T-helper 2 cell treated with Interferon-gamma antibody and Interleukin-4, amounts not matched to agents 5 μg/mL and 100 μg/mL, for 36 hours (primary cell): ENCODE data around the gene WDR64.

Source experiments
- DNase-seq: peaks from one replicate; pipeline ENCODE4 v3.0.0; 2021; ENCODE audit warnings: low spot score
- H3K27ac Mint-ChIP-seq: one replicate; pipeline ENCODE4 v1.8.0; 2021; ENCODE audit warnings: mild to moderate bottlenecking, mixed read lengths
- H3K27me3 Mint-ChIP-seq: one replicate; pipeline ENCODE4 v1.8.0; 2021; ENCODE audit warnings: low read depth, mixed read lengths
- H3K36me3 Mint-ChIP-seq: one replicate; pipeline ENCODE4 v1.8.0; 2021; ENCODE audit warnings: low read depth, mixed read lengths
- H3K4me1 Mint-ChIP-seq: one replicate; pipeline ENCODE4 v1.8.0; 2021; ENCODE audit warnings: low read depth, mixed read lengths
- H3K4me3 Mint-ChIP-seq: one replicate; pipeline ENCODE4 v1.8.0; 2022; ENCODE audit warnings: mild to moderate bottlenecking, moderate library complexity, mixed read lengths
- H3K9me3 Mint-ChIP-seq: one replicate; pipeline ENCODE4 v1.8.0; 2021; ENCODE audit warnings: mixed read lengths

The WDR64 gene

DNA sequence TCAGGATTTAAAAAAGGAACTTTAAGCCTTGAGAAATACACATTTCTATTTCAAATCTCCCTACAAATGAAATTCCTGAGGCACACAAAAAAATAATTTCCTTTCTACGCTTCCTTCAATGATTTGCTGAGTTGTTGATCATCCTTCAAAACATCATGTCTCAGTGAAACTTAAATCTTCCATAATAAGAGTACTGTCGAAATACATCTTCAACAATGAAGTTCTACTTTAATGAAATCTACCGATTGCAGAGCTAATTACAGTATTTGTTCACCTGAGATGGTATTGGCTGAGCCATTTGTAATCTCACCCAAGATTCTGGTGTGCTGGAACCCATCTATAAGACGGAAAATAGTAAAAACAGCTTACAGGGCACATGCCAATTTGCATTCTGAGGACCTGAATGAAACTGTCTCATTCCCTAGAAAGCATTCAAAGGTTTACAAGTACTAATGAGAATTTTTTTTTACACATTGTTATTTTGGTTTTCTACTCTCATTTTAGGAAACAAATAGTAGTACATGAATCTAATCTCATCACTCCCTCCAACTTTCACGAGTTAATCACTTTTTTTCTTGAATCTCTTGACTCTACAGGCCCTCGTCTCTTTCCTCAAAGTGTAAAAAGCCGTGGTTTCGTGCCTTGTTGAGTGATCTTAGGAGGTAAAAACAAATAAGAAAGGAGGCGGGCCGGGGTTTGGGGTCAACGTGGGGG is 13.0 kb upstream of the WDR64 start:
- peaks cover 19% of the 10 kb centered on the region for H3K36me3 Mint-ChIP-seq
- no peaks in the 10 kb centered on the region for H3K27me3 Mint-ChIP-seq
- peak overlapping the region; percentile 76 for H3K4me3 Mint-ChIP-seq
- peak overlapping the region; percentile 93 for H3K27ac Mint-ChIP-seq
- H3K4me1 Mint-ChIP-seq = peaks cover 37% of the 10 kb centered on the region
- no peak for DNase-seq
- H3K9me3 Mint-ChIP-seq = peaks cover 9% of the 10 kb centered on the region

GRCh38 chr1:241639623-241640148 is 12.4 kb upstream of the WDR64 start:
- H3K36me3 Mint-ChIP-seq = peaks cover 14% of the 10 kb centered on the region
- peaks cover 37% of the 10 kb centered on the region for H3K4me1 Mint-ChIP-seq
- peak overlapping the region; percentile 93 for H3K27ac Mint-ChIP-seq
- DNase-seq = peak; percentile 16
- no peaks in the 10 kb centered on the region for H3K27me3 Mint-ChIP-seq
- peaks cover 9% of the 10 kb centered on the region for H3K9me3 Mint-ChIP-seq
- H3K4me3 Mint-ChIP-seq = peak overlapping the region; percentile 76

DNA sequence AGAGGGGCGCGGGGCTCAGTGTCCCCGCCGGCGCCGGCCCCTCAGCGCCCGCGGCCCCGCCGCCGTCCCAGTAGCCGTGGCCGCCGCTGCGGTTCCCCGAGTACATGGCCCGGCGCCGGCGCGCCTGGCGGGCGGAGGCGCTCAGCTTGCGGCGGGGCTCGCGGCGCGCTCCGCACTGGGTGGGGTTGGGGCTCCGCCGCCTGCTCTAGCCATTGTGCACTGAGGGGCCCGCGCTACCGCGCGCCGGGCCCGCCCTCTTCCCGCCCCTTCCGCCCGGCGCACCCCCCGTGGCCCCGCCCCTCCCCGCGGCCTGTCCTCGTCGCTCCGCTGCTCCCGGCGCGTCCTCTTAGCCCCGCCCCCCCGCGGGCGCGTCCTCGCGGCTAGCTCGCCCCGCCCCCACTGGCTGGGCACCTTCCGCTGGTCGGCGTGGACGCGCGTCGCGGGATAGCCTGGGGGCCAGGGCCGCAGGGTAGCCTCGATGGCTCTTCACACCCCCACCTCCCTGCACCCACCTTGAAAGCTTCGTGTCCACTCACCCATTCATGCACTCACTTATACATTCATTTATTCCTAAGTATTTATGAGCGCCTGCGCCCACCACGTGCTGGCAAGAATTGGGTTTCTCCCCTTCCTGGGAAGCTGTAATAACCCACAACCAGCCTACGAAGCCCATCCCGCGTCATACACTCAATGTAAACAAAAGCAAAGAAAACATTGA is 11.8 kb upstream of the WDR64 start, which contains the start of the genes CHML and OPN3:
Gene CHML (minus strand): TSS at position 221 of the 718 bp plus-strand sequence. CDS start 4,603 bp downstream, outside the sequence.
Gene OPN3 (minus strand): TSS at position 221 of the 718 bp plus-strand sequence. CDS start 115 bp downstream, at position 106.
- Mint-ChIP-seq H3K4me3 (peak within 1 kb of the TSS; percentile 76), H3K27me3 (no peaks in the 10 kb centered on the region), H3K4me1 (peaks cover 31% of the 10 kb centered on the region), H3K27ac (peak within 1 kb of the TSS; percentile 93), H3K9me3 (peaks cover 9% of the 10 kb centered on the region), H3K36me3 (peaks cover 8% of the 10 kb centered on the region)
- DNase-seq = peak; percentile 92

DNA sequence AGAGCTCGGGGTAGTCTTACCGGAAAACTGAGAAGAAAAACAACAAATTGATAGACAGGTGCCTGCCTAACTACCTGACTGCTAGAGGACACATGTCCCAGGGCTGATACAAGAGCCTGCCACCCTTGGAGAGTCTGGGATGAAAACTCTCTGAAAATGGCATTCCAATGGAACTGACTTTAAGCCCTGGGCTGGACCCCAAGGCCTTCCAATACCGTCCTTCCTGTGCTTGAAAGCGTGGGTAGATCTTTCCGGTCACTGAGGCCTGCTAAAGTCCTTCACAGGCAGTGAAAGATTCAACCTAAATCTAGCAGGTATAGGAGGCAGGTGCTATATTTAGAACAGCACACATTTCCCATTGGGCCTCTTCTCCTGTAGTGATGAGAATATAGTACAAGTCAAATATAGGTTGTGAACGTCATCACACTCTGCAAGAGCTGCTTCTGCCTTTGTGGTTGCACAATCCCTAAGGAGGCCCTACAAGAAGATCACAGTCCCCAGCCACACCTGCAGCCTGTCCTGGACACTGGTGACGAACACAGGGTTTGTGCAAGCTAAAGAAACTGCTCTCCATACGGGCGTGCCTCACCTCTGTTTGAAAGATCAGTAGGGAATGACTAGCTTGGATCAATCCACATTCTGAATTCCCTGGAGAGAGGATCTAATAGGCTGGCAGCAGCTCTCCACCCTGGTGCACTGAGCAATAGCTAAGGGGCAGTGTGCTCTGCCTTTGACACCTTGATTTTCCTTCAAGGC is 11.0 kb upstream of the WDR64 start:
- H3K27me3 Mint-ChIP-seq = no peaks in the 10 kb centered on the region
- DNase-seq = no peak

DNA sequence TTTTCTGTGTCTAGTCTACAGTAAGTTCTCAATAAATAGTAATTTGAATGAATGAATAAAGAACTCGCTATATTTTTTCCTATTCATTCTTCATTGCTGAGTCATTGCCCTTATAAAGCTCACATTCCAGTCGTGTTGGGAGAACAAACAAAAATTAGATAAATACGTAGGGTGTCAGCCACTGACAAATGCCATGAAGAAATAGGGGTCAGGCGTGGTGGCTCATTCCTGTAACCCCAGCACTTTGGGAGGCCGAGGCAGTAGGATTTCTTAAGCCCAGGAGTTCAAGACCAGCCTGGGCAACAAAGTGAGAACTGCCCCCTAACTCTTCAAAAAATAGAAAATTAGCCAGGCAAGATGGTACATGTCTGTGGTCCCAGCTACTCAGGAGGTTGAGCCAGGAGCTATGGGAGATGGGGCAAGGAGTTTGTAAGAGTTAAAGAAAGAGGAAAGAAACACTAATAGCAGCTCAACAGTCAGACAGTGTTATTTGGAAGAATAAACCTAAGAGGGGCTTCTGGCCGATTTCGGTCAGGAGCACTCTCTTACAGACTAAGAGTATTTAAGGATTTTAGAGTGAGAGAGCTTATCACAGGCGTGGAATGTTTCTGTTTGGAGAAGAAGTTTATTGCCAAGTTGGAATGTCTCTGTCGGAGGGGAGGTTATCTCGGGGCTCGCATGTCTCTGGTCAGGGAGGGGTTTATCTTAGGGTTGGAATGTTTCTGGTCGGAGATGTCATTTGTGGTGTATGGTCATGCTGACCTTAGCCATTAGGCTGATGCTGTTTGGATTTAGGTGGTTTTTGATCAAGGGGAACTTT is 10.1 kb upstream of the WDR64 start:
- no peak overlapping the region for H3K4me3 Mint-ChIP-seq
- H3K9me3 Mint-ChIP-seq = peaks cover 9% of the 10 kb centered on the region
- H3K4me1 Mint-ChIP-seq = peaks cover 23% of the 10 kb centered on the region
- no peaks in the 10 kb centered on the region for H3K27me3 Mint-ChIP-seq
- H3K36me3 Mint-ChIP-seq = peaks cover 1% of the 10 kb centered on the region
- no peak overlapping the region for H3K27ac Mint-ChIP-seq
- DNase-seq = no peak

More for the DNA sequence above, 11.0 kb upstream of the WDR64 start:
- Mint-ChIP-seq H3K4me1 (peaks cover 29% of the 10 kb centered on the region), H3K27ac (peak overlapping the region; percentile 84), H3K36me3 (peaks cover 4% of the 10 kb centered on the region), H3K9me3 (peaks cover 9% of the 10 kb centered on the region), H3K4me3 (peak overlapping the region; percentile 76)

- H3K27ac Mint-ChIP-seq = no peak overlapping the region
- no peaks in the 10 kb centered on the region for H3K27me3 Mint-ChIP-seq
- peaks cover 17% of the 10 kb centered on the region for H3K4me1 Mint-ChIP-seq
- H3K4me3 Mint-ChIP-seq = no peak overlapping the region
- peaks cover 1% of the 10 kb centered on the region for H3K36me3 Mint-ChIP-seq
- DNase-seq = no peak
- H3K9me3 Mint-ChIP-seq = peaks cover 9% of the 10 kb centered on the region
Measured at GRCh38 chr1:241642593-241642944, 9.5 kb upstream of the WDR64 start.

DNA sequence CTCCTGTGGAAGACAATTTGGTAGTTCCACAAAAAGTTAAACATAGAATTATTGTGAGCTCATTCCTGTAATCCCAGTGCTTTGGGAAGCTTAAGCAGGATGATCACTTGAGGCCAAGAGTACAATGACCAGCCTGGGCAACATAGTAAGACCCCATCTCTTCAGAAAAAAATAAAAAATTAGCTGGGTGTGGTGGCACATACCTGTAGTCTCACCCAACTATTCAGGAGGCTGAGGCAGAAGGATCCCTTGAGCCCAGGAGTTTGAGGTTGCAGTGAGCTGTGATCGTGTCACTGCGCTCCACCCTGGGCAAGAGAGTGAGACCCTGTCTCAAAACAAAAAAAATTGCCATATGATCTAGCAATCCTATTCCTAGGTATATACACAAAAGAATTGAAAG is 7.8 kb upstream of the WDR64 start:
- Mint-ChIP-seq H3K36me3 (peaks cover 1% of the 10 kb centered on the region), H3K4me3 (no peak overlapping the region), H3K4me1 (peaks cover 5% of the 10 kb centered on the region), H3K9me3 (peaks cover 9% of the 10 kb centered on the region), H3K27me3 (peaks cover 2% of the 10 kb centered on the region), H3K27ac (no peak overlapping the region)
- no peak for DNase-seq

DNA sequence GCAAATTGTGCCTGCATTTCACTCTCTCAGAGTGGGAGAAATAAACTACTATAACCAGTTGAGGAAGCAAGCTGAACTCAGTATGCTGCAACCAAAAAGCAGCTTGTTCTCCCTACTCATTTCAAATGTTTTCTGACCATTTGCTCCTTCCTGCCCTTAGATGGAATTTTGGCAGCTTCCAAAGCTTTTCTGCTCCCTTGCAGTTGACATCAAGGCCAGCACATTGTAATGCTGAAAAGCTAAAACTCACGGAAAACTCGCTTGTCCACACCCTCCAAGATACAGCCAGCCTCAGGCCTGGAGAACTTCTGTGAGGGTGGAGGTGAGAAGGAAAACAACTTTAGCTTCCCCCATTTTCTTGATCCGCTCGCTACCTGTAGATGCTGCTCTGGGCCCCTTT is 6.9 kb upstream of the WDR64 start:
- H3K27me3 Mint-ChIP-seq = peaks cover 2% of the 10 kb centered on the region
- H3K36me3 Mint-ChIP-seq = peaks cover 1% of the 10 kb centered on the region
- H3K4me3 Mint-ChIP-seq = no peak overlapping the region
- peaks cover 9% of the 10 kb centered on the region for H3K9me3 Mint-ChIP-seq
- H3K27ac Mint-ChIP-seq = no peak overlapping the region
- H3K4me1 Mint-ChIP-seq = peaks cover 5% of the 10 kb centered on the region
- DNase-seq = no peak

- no peak overlapping the region for H3K27ac Mint-ChIP-seq
- H3K4me3 Mint-ChIP-seq = no peak overlapping the region
- H3K27me3 Mint-ChIP-seq = peaks cover 2% of the 10 kb centered on the region
- H3K9me3 Mint-ChIP-seq = peaks cover 9% of the 10 kb centered on the region
- no peak for DNase-seq
- peaks cover 1% of the 10 kb centered on the region for H3K36me3 Mint-ChIP-seq
- peaks cover 3% of the 10 kb centered on the region for H3K4me1 Mint-ChIP-seq
Measured at GRCh38 chr1:241646201-241646600, 5.9 kb upstream of the WDR64 start.

GRCh38 chr1:241647658-241648057 is 4.4 kb upstream of the WDR64 start:
- Mint-ChIP-seq H3K27me3 (peaks cover 2% of the 10 kb centered on the region), H3K36me3 (peaks cover 1% of the 10 kb centered on the region), H3K9me3 (no peaks in the 10 kb centered on the region), H3K27ac (no peak overlapping the region), H3K4me1 (peaks cover 3% of the 10 kb centered on the region), H3K4me3 (no peak overlapping the region)
- DNase-seq = no peak

DNA sequence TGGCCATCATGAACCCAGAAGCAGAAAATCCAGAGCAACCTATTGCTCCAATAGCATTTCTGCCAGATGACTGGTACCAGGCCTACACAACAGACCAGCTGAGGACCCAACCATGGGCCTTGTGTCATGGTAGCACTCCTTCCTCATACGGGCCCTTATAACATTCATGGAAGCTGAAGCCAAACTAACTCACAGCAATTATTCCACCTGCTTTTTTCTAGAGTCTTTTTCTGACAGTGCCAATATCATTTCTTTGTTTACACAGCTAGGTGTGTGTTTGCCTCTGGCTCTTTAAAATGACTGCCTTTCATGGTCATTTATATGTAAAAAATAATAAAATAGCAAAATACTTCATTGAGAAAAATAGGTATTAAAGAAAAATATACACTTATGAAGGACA is 3.9 kb upstream of the WDR64 start:
- peaks cover under 1% of the 10 kb centered on the region for H3K36me3 Mint-ChIP-seq
- H3K27ac Mint-ChIP-seq = no peak overlapping the region
- H3K4me3 Mint-ChIP-seq = no peak overlapping the region
- peaks cover 2% of the 10 kb centered on the region for H3K27me3 Mint-ChIP-seq
- DNase-seq = no peak
- no peaks in the 10 kb centered on the region for H3K9me3 Mint-ChIP-seq
- H3K4me1 Mint-ChIP-seq = peaks cover 3% of the 10 kb centered on the region

DNA sequence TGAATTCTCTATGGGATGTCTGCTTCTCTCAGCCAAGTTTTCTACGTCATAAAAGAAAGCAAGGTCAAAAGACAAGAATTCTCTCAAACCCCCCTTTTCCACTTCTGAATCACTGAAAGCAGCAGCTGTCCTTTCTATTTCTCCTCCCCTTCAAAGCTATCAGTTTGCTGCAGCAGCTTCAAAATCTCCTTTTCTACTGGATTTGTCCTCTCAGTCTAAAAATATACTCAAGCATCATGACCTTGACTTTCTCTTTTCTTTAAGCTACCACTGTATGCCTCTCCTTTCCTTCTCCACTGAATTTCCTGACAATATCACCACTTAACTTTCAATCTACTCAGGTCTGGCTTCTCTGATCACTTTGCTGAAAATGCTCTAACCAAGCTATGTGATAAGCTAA is 1.9 kb downstream of the WDR64 start:
- Mint-ChIP-seq H3K27me3 (peaks cover 2% of the 10 kb centered on the region), H3K4me1 (no peaks in the 10 kb centered on the region), H3K27ac (no peak overlapping the region), H3K4me3 (no peak overlapping the region), H3K9me3 (no peaks in the 10 kb centered on the region), H3K36me3 (no peaks in the 10 kb centered on the region)
- no peak for DNase-seq

- Mint-ChIP-seq H3K4me3 (no peak overlapping the region), H3K36me3 (no peaks in the 10 kb centered on the region), H3K27ac (no peak overlapping the region), H3K27me3 (peaks cover 2% of the 10 kb centered on the region), H3K4me1 (no peaks in the 10 kb centered on the region), H3K9me3 (no peaks in the 10 kb centered on the region)
- no peak for DNase-seq
Measured at GRCh38 chr1:241654641-241655040, 2.6 kb downstream of the WDR64 start.
